Activated T-cell treated with anti-CD3 and anti-CD28 coated beads, Interleukin-2, amount 50 U/mL, for 24 hours (primary cell): ENCODE data around the gene DLGAP3.

Experiments
- DNase-seq: peaks from one replicate; pipeline ENCODE4 v3.0.0-alpha.2; 2020
- H3K27ac Mint-ChIP-seq: 2 replicates; pipeline ENCODE4 v1.8.0; 2020; ENCODE audit warnings: mild to moderate bottlenecking, mixed read lengths
- H3K27me3 Mint-ChIP-seq: 2 replicates; pipeline ENCODE4 v1.8.0; 2020; ENCODE audit warnings: mixed read lengths
- H3K36me3 Mint-ChIP-seq: 2 replicates; pipeline ENCODE4 v1.8.0; 2020; ENCODE audit warnings: low read depth, mixed read lengths
- H3K4me1 Mint-ChIP-seq: 2 replicates; pipeline ENCODE4 v1.8.0; 2020; ENCODE audit warnings: low read depth, mixed read lengths
- H3K4me3 Mint-ChIP-seq: 2 replicates; pipeline ENCODE4 v1.8.0; 2020; ENCODE audit warnings: mild to moderate bottlenecking, moderate library complexity, mixed read lengths
- H3K9me3 Mint-ChIP-seq: 2 replicates; pipeline ENCODE4 v1.8.0; 2020; ENCODE audit warnings: mixed read lengths

DLGAP3 gene

GRCh38 chr1:34900775-34901502 is 28.5 kb downstream of the DLGAP3 start:
- Mint-ChIP-seq H3K36me3 (no peaks in the 10 kb centered on the region), H3K4me1 (no peaks in the 10 kb centered on the region), H3K27me3 (peaks cover 21% of the 10 kb centered on the region), H3K4me3 (no peak overlapping the region), H3K9me3 (no peaks in the 10 kb centered on the region), H3K27ac (no peak overlapping the region)
- no peak for DNase-seq

- Mint-ChIP-seq H3K27ac (no peak overlapping the region), H3K36me3 (no peaks in the 10 kb centered on the region), H3K4me3 (no peak overlapping the region), H3K27me3 (peaks cover 21% of the 10 kb centered on the region), H3K9me3 (no peaks in the 10 kb centered on the region), H3K4me1 (no peaks in the 10 kb centered on the region)
- DNase-seq: no peak
Measured at GRCh38 chr1:34899906-34900305, 29.5 kb downstream of the DLGAP3 start.

GRCh38 chr1:34899471-34899870 is 30.0 kb downstream of the DLGAP3 start:
- Mint-ChIP-seq H3K27me3 (peaks cover 21% of the 10 kb centered on the region), H3K36me3 (no peaks in the 10 kb centered on the region), H3K4me1 (no peaks in the 10 kb centered on the region), H3K4me3 (no peak overlapping the region), H3K9me3 (no peaks in the 10 kb centered on the region), H3K27ac (no peak overlapping the region)
- DNase-seq: no peak

- Mint-ChIP-seq H3K4me3 (no peak overlapping the region), H3K27ac (no peak overlapping the region), H3K27me3 (peaks cover 21% of the 10 kb centered on the region), H3K4me1 (no peaks in the 10 kb centered on the region), H3K9me3 (no peaks in the 10 kb centered on the region), H3K36me3 (no peaks in the 10 kb centered on the region)
- no peak for DNase-seq
Measured at GRCh38 chr1:34898330-34898761, 31.1 kb downstream of the DLGAP3 start.

- H3K36me3 Mint-ChIP-seq: peaks cover 1% of the 10 kb centered on the region
- H3K9me3 Mint-ChIP-seq: peaks cover 5% of the 10 kb centered on the region
- DNase-seq: no peak
- H3K4me1 Mint-ChIP-seq: no peaks in the 10 kb centered on the region
- H3K27me3 Mint-ChIP-seq: peaks cover 15% of the 10 kb centered on the region
- no peak overlapping the region for H3K4me3 Mint-ChIP-seq
- no peak overlapping the region for H3K27ac Mint-ChIP-seq
Measured at GRCh38 chr1:34896612-34897011, 32.8 kb downstream of the DLGAP3 start.

GRCh38 chr1:34889705-34890104 is 39.7 kb downstream of the DLGAP3 start:
- DNase-seq: no peak
- peaks cover 1% of the 10 kb centered on the region for H3K36me3 Mint-ChIP-seq
- peaks cover 49% of the 10 kb centered on the region for H3K27me3 Mint-ChIP-seq

GRCh38 chr1:34887593-34887992 is 41.9 kb downstream of the DLGAP3 start:
- no peak overlapping the region for H3K27ac Mint-ChIP-seq

More at GRCh38 chr1:34889705-34890104, 39.7 kb downstream of the DLGAP3 start:
- Mint-ChIP-seq H3K4me3 (no peak overlapping the region), H3K4me1 (peaks cover 4% of the 10 kb centered on the region), H3K9me3 (peaks cover 6% of the 10 kb centered on the region), H3K27ac (no peak overlapping the region)

GRCh38 chr1:34885405-34886247 is 43.8 kb downstream of the DLGAP3 start:
- peak; percentile 79 for DNase-seq
- H3K4me3 Mint-ChIP-seq: peak overlapping the region; percentile 66
- no peak overlapping the region for H3K27ac Mint-ChIP-seq
- no peaks in the 10 kb centered on the region for H3K9me3 Mint-ChIP-seq
- H3K36me3 Mint-ChIP-seq: no peaks in the 10 kb centered on the region
- H3K4me1 Mint-ChIP-seq: peaks cover 4% of the 10 kb centered on the region
- peaks cover 70% of the 10 kb centered on the region for H3K27me3 Mint-ChIP-seq

More at GRCh38 chr1:34887593-34887992, 41.9 kb downstream of the DLGAP3 start:
- no peak for DNase-seq
- Mint-ChIP-seq H3K36me3 (peaks cover 1% of the 10 kb centered on the region), H3K4me3 (no peak overlapping the region), H3K4me1 (peaks cover 4% of the 10 kb centered on the region), H3K27me3 (peaks cover 66% of the 10 kb centered on the region), H3K9me3 (peaks cover 6% of the 10 kb centered on the region)

GRCh38 chr1:34884961-34885360 is 44.5 kb downstream of the DLGAP3 start:
- H3K9me3 Mint-ChIP-seq: no peaks in the 10 kb centered on the region
- DNase-seq: no peak
- H3K36me3 Mint-ChIP-seq: no peaks in the 10 kb centered on the region
- peaks cover 4% of the 10 kb centered on the region for H3K4me1 Mint-ChIP-seq
- no peak overlapping the region for H3K27ac Mint-ChIP-seq
- H3K27me3 Mint-ChIP-seq: peaks cover 66% of the 10 kb centered on the region
- H3K4me3 Mint-ChIP-seq: peak overlapping the region; percentile 64

- Mint-ChIP-seq H3K27me3 (peaks cover 63% of the 10 kb centered on the region), H3K4me3 (peak overlapping the region; percentile 64), H3K36me3 (no peaks in the 10 kb centered on the region)
Measured at GRCh38 chr1:34884536-34884935, 44.9 kb downstream of the DLGAP3 start.

GRCh38 chr1:34879230-34879629 is 50.2 kb downstream of the DLGAP3 start:
- no peak overlapping the region for H3K4me3 Mint-ChIP-seq
- H3K36me3 Mint-ChIP-seq: no peaks in the 10 kb centered on the region
- DNase-seq: no peak
- H3K27ac Mint-ChIP-seq: no peak overlapping the region
- peaks cover 51% of the 10 kb centered on the region for H3K27me3 Mint-ChIP-seq
- H3K9me3 Mint-ChIP-seq: no peaks in the 10 kb centered on the region
- no peaks in the 10 kb centered on the region for H3K4me1 Mint-ChIP-seq

More at GRCh38 chr1:34884536-34884935, 44.9 kb downstream of the DLGAP3 start:
- DNase-seq: no peak
- H3K27ac Mint-ChIP-seq: no peak overlapping the region
- peaks cover 4% of the 10 kb centered on the region for H3K4me1 Mint-ChIP-seq
- H3K9me3 Mint-ChIP-seq: no peaks in the 10 kb centered on the region

GRCh38 chr1:34876406-34876805 is 53.0 kb downstream of the DLGAP3 start:
- Mint-ChIP-seq H3K36me3 (no peaks in the 10 kb centered on the region), H3K4me1 (peaks cover 4% of the 10 kb centered on the region), H3K27me3 (peaks cover 58% of the 10 kb centered on the region)

GRCh38 chr1:34874296-34874952 is 55.0 kb downstream of the DLGAP3 start:
- DNase-seq: no peak
- Mint-ChIP-seq H3K27me3 (peaks cover 60% of the 10 kb centered on the region), H3K4me3 (no peak overlapping the region), H3K9me3 (no peaks in the 10 kb centered on the region), H3K27ac (no peak overlapping the region), H3K4me1 (peaks cover 9% of the 10 kb centered on the region), H3K36me3 (no peaks in the 10 kb centered on the region)

More at GRCh38 chr1:34876406-34876805, 53.0 kb downstream of the DLGAP3 start:
- Mint-ChIP-seq H3K9me3 (no peaks in the 10 kb centered on the region), H3K27ac (no peak overlapping the region), H3K4me3 (no peak overlapping the region)
- DNase-seq: no peak

GRCh38 chr1:34872133-34872503 is 57.3 kb downstream of the DLGAP3 start:
- Mint-ChIP-seq H3K27me3 (peaks cover 48% of the 10 kb centered on the region), H3K36me3 (no peaks in the 10 kb centered on the region), H3K9me3 (no peaks in the 10 kb centered on the region), H3K4me1 (peaks cover 15% of the 10 kb centered on the region), H3K4me3 (no peak overlapping the region), H3K27ac (no peak overlapping the region)
- DNase-seq: no peak
